Endometrium (tissue), 2 donors: ENCODE results near the gene C12orf43.

ENCODE experiments used
- FAIRE-seq: peaks from 2 replicates; lab custom pipeline; 2012; peaks lifted over from hg19 to GRCh38; lab: Jason Lieb, UNC
- donor health status: control.
- donor health status: control.

Gene C12orf43

GRCh38 chr12:120999191-121000120 lies 16.8 kb downstream of the C12orf43 start:
- no peak for FAIRE-seq

- no peak for FAIRE-seq
Measured at GRCh38 chr12:120998435-120998834, 17.9 kb downstream of the C12orf43 start.

GRCh38 chr12:120997448-120997847 lies 18.8 kb downstream of the C12orf43 start:
- no peak for FAIRE-seq

GRCh38 chr12:120996133-120996746 lies 20.0 kb downstream of the C12orf43 start:
- no peak for FAIRE-seq

- FAIRE-seq: no peak
Measured at GRCh38 chr12:120994589-120995337, 21.5 kb downstream of the C12orf43 start.

- no peak for FAIRE-seq
Measured at GRCh38 chr12:120994059-120994458, 22.2 kb downstream of the C12orf43 start.

- FAIRE-seq: no peak
Measured at GRCh38 chr12:120993496-120993895, 22.8 kb downstream of the C12orf43 start.

GRCh38 chr12:120992989-120993388 lies 23.3 kb downstream of the C12orf43 start:
- FAIRE-seq: no peak

GRCh38 chr12:120991965-120992364 lies 24.3 kb downstream of the C12orf43 start:
- no peak for FAIRE-seq

GRCh38 chr12:120990487-120991055 lies 25.7 kb downstream of the C12orf43 start:
- FAIRE-seq: no peak

- no peak for FAIRE-seq
Measured at GRCh38 chr12:120989687-120990086, 26.6 kb downstream of the C12orf43 start.

- no peak for FAIRE-seq
Measured at GRCh38 chr12:120988658-120989057, 27.6 kb downstream of the C12orf43 start.

- no peak for FAIRE-seq
Measured at GRCh38 chr12:120988234-120988633, 28.1 kb downstream of the C12orf43 start.

- FAIRE-seq: no peak
Measured at GRCh38 chr12:120984351-120984898, 31.9 kb downstream of the C12orf43 start.

GRCh38 chr12:120983759-120984158 lies 32.5 kb downstream of the C12orf43 start:
- no peak for FAIRE-seq

GRCh38 chr12:120982659-120983058 lies 33.6 kb downstream of the C12orf43 start:
- no peak for FAIRE-seq

GRCh38 chr12:120981407-120981941 lies 34.8 kb downstream of the C12orf43 start:
- FAIRE-seq: no peak

GRCh38 chr12:120980800-120981368 lies 35.4 kb downstream of the C12orf43 start:
- FAIRE-seq: no peak

GRCh38 chr12:120979862-120980696 lies 36.2 kb downstream of the C12orf43 start:
- no peak for FAIRE-seq

- FAIRE-seq: no peak
Measured at GRCh38 chr12:120979220-120979861, 36.9 kb downstream of the C12orf43 start.
